K562 (cell line): ENCODE data around the gene CCDC28B. TPM values are rescaled to one million over a fixed set of nuclear protein-coding genes. Genes with fewer than 3 reads are reported as not detected.
A peak's percentile ranks its signal among the peaks of the same experiment; 100 is the strongest.

Experiments used
- BRD4 ChIP-seq: fragments of 200-600 bp; sonication (generic); IDR thresholded peaks from 2 replicates; pipeline ENCODE4 v1.6.1; 2017; ENCODE audit warnings: inconsistent platforms
- DIDO1 ChIP-seq: fragments of 450-650 bp; IDR thresholded peaks from 2 replicates; pipeline ENCODE4 v1.6.1; 2016; ENCODE audit warnings: low read depth, missing biosample characterization, missing genetic modification characterization
- FOXP1 ChIP-seq: sonication (generic); formaldehyde crosslinking; IDR thresholded peaks from 2 replicates; pipeline ENCODE4 v1.8.0; 2022; ENCODE audit warnings: mild to moderate bottlenecking, missing genetic modification reagents
- GTF2F1 ChIP-seq: IDR thresholded peaks from 2 replicates; pipeline ENCODE4 v1.6.1; 2011; ENCODE audit warnings: low read depth, low read length, improper control_type of control experiment
- HNRNPUL1 ChIP-seq: fragments of 200-400 bp; formaldehyde crosslinking; IDR thresholded peaks from 2 replicates; pipeline ENCODE4 v1.6.1; 2017; ENCODE audit warnings: low read length
- MBD2 ChIP-seq: sonication (generic); IDR thresholded peaks from 2 replicates; pipeline ENCODE4 v1.6.1; 2016; ENCODE audit warnings: low read depth, borderline replicate concordance
- ZC3H8 ChIP-seq: fragments of 450-650 bp; IDR thresholded peaks from 2 replicates; pipeline ENCODE4 v1.6.1; 2017
- ZFP30 ChIP-seq: fragments of 250-450 bp; sonication (Bioruptor Pico); IDR thresholded peaks from 2 replicates; pipeline ENCODE4 v1.8.0; 2022; ENCODE audit warnings: moderate library complexity, mild to moderate bottlenecking, inconsistent platforms, borderline replicate concordance
- ZZZ3 ChIP-seq: fragments of 450-650 bp; IDR thresholded peaks from 2 replicates; pipeline ENCODE4 v1.6.1; 2016; ENCODE audit warnings: antibody characterized with exemption, mild to moderate bottlenecking, moderate library complexity
- polyA plus RNA-seq, 8 experiments: library from polyadenylated mRNA; depleted of rRNA in 4 of 8; stranded (reverse) in 5 of 8; unstranded in 3 of 8; fragments of >200 nt; fragmentation: Nextera tagmentation in 2 of 8; fragmentation: Illumina TruSeq in 1 of 8; extraction: Ambion mirVana in 2 of 8; extraction: Trizol in 1 of 8; gene quantifications; 2 replicates each; pipeline versions ENCODE4 v1.2.1 to v1.2.3, GENCODE V29; 2011 to 2014; ENCODE audit warnings: inconsistent platforms in 1 of 8, missing spikeins in 1 of 8
- total RNA-seq, 7 experiments: library from RNA; depleted of rRNA in 6 of 7; stranded (reverse); fragments of >200 nt in 6 of 7; fragmentation: Illumina TruSeq in 2 of 7; extraction: Trizol in 2 of 7; gene quantifications; 2 replicates each; pipeline versions ENCODE4 v1.2.1 to v1.2.3, GENCODE V29; 2011 to 2021; ENCODE audit warnings: low replicate concordance in 1 of 7
- TF ChIP-seq, protein P1 (sequence below): fragments of 450-650 bp; IDR thresholded peaks from 2 replicates; pipeline ENCODE4 v1.6.1; 2016; ENCODE audit warnings: mild to moderate bottlenecking, moderate library complexity
- TF ChIP-seq, protein P2 (sequence below): fragments of 250-450 bp; sonication (Bioruptor Pico); IDR thresholded peaks from 2 replicates; pipeline ENCODE4 v1.4.0; 2020

The CCDC28B gene
- total and polyA plus RNA-seq, 9 of the 15 experiments (the other 6 are each of a cell fraction or from before 2014, with no cell fraction given): 5.7 to 54.5 (median 31.7) TPM

DNA sequence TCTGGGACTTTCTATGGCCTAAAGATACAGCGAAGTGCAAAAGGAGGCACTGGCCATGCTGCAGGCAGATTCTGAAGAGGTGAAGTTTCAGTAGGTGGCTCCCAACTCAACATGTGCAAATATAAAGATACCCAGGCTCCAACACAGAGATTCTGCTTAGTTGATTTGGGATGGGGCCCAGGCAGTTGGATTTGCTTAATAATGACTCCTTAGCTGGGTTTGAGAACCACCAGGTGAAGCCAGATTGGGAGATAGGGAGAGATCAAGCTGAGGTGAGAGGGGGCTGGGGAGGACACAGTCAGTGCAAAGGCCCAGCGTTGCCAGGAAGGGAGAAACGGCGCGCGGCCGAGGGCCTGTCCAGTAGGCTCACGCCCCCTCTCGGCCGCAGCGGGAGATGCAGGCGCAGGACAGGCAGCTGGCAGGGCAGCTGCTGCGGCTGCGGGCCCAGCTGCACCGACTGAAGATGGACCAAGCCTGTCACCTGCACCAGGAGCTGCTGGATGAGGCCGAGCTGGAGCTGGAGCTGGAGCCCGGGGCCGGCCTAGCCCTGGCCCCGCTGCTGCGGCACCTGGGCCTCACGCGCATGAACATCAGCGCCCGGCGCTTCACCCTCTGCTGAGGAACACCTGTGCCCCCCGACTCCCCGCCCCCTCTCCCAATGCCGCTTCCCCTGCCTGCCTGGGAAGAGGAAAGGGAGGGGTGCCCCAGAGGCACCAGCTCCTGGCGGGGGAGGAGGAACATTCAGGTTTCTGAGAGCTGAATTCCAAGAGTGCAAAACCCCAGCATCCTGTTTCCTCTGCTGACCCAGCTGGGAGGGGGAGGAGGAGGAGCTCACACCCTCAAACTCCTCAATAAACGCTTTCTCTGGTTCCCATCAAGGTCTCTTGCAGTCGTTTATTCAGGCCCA, 47.8 kb downstream of the CCDC28B start (continued):
- TF ChIP-seq, protein P1, sequence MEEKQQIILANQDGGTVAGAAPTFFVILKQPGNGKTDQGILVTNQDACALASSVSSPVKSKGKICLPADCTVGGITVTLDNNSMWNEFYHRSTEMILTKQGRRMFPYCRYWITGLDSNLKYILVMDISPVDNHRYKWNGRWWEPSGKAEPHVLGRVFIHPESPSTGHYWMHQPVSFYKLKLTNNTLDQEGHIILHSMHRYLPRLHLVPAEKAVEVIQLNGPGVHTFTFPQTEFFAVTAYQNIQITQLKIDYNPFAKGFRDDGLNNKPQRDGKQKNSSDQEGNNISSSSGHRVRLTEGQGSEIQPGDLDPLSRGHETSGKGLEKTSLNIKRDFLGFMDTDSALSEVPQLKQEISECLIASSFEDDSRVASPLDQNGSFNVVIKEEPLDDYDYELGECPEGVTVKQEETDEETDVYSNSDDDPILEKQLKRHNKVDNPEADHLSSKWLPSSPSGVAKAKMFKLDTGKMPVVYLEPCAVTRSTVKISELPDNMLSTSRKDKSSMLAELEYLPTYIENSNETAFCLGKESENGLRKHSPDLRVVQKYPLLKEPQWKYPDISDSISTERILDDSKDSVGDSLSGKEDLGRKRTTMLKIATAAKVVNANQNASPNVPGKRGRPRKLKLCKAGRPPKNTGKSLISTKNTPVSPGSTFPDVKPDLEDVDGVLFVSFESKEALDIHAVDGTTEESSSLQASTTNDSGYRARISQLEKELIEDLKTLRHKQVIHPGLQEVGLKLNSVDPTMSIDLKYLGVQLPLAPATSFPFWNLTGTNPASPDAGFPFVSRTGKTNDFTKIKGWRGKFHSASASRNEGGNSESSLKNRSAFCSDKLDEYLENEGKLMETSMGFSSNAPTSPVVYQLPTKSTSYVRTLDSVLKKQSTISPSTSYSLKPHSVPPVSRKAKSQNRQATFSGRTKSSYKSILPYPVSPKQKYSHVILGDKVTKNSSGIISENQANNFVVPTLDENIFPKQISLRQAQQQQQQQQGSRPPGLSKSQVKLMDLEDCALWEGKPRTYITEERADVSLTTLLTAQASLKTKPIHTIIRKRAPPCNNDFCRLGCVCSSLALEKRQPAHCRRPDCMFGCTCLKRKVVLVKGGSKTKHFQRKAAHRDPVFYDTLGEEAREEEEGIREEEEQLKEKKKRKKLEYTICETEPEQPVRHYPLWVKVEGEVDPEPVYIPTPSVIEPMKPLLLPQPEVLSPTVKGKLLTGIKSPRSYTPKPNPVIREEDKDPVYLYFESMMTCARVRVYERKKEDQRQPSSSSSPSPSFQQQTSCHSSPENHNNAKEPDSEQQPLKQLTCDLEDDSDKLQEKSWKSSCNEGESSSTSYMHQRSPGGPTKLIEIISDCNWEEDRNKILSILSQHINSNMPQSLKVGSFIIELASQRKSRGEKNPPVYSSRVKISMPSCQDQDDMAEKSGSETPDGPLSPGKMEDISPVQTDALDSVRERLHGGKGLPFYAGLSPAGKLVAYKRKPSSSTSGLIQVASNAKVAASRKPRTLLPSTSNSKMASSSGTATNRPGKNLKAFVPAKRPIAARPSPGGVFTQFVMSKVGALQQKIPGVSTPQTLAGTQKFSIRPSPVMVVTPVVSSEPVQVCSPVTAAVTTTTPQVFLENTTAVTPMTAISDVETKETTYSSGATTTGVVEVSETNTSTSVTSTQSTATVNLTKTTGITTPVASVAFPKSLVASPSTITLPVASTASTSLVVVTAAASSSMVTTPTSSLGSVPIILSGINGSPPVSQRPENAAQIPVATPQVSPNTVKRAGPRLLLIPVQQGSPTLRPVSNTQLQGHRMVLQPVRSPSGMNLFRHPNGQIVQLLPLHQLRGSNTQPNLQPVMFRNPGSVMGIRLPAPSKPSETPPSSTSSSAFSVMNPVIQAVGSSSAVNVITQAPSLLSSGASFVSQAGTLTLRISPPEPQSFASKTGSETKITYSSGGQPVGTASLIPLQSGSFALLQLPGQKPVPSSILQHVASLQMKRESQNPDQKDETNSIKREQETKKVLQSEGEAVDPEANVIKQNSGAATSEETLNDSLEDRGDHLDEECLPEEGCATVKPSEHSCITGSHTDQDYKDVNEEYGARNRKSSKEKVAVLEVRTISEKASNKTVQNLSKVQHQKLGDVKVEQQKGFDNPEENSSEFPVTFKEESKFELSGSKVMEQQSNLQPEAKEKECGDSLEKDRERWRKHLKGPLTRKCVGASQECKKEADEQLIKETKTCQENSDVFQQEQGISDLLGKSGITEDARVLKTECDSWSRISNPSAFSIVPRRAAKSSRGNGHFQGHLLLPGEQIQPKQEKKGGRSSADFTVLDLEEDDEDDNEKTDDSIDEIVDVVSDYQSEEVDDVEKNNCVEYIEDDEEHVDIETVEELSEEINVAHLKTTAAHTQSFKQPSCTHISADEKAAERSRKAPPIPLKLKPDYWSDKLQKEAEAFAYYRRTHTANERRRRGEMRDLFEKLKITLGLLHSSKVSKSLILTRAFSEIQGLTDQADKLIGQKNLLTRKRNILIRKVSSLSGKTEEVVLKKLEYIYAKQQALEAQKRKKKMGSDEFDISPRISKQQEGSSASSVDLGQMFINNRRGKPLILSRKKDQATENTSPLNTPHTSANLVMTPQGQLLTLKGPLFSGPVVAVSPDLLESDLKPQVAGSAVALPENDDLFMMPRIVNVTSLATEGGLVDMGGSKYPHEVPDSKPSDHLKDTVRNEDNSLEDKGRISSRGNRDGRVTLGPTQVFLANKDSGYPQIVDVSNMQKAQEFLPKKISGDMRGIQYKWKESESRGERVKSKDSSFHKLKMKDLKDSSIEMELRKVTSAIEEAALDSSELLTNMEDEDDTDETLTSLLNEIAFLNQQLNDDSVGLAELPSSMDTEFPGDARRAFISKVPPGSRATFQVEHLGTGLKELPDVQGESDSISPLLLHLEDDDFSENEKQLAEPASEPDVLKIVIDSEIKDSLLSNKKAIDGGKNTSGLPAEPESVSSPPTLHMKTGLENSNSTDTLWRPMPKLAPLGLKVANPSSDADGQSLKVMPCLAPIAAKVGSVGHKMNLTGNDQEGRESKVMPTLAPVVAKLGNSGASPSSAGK: no peak
- TF ChIP-seq DIDO1 (tag) (0 out of 2 replicates have a peak, but pooled peaks have one; percentile 21), ZZZ3 (no peak), ZFP30 (CRISPR knock-in tag) (no peak), HNRNPUL1 (no peak), FOXP1 (CRISPR knock-in tag) (no peak), MBD2 (no peak), GTF2F1 (no peak), BRD4 (no peak), ZC3H8 (no peak)
- TF ChIP-seq, protein P2, sequence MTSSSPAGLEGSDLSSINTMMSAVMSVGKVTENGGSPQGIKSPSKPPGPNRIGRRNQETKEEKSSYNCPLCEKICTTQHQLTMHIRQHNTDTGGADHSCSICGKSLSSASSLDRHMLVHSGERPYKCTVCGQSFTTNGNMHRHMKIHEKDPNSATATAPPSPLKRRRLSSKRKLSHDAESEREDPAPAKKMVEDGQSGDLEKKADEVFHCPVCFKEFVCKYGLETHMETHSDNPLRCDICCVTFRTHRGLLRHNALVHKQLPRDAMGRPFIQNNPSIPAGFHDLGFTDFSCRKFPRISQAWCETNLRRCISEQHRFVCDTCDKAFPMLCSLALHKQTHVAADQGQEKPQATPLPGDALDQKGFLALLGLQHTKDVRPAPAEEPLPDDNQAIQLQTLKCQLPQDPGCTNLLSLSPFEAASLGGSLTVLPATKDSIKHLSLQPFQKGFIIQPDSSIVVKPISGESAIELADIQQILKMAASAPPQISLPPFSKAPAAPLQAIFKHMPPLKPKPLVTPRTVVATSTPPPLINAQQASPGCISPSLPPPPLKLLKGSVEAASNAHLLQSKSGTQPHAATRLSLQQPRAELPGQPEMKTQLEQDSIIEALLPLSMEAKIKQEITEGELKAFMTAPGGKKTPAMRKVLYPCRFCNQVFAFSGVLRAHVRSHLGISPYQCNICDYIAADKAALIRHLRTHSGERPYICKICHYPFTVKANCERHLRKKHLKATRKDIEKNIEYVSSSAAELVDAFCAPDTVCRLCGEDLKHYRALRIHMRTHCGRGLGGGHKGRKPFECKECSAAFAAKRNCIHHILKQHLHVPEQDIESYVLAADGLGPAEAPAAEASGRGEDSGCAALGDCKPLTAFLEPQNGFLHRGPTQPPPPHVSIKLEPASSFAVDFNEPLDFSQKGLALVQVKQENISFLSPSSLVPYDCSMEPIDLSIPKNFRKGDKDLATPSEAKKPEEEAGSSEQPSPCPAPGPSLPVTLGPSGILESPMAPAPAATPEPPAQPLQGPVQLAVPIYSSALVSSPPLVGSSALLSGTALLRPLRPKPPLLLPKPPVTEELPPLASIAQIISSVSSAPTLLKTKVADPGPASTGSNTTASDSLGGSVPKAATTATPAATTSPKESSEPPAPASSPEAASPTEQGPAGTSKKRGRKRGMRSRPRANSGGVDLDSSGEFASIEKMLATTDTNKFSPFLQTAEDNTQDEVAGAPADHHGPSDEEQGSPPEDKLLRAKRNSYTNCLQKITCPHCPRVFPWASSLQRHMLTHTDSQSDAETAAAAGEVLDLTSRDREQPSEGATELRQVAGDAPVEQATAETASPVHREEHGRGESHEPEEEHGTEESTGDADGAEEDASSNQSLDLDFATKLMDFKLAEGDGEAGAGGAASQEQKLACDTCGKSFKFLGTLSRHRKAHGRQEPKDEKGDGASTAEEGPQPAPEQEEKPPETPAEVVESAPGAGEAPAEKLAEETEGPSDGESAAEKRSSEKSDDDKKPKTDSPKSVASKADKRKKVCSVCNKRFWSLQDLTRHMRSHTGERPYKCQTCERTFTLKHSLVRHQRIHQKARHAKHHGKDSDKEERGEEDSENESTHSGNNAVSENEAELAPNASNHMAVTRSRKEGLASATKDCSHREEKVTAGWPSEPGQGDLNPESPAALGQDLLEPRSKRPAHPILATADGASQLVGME: no peak
